ENCODE results near the gene SIX1. TPM values are rescaled to one million over a fixed set of nuclear protein-coding genes. Genes with fewer than 3 reads are reported as not detected.

SIX1 gene
- total RNA-seq, 1 experiment from 2014 or later = 0.59 TPM

DNA sequence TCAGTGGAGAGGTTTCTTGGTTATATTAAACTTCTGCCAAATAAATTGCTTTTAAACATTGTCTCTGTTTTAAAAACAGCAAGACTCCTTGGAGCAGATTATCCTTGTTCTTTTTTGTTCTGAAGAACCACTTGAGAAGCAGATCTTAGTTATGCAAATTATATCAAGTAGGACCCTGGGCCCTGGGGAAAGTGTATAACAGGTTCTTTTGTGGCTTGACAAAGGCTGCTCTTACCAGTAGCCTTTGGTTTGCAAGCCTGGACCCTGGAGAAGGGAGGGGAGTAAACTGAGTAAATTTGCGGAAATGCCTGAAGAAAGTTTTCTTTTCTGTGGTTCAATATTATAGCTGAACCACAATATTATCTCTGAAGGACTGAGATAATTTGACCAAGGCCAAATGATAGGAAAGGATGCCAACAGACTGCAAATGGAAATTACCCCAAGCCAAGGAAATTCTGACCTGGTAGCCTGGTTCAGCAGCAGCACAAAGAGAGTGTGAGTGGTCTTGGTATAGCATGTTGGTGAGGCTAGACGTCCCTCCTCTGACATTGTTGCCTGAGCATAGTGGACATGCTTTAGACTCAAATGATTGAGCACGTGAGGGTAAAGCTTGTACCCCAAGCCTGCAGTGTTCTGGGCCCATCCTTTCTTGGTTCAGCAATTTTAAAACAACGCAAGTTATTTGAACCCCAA lies 30.4 kb upstream of the SIX1 start:
- CTCF ChIA-PET = interaction anchor here (0.7 kb wide), 1 partner anchor 448 kb away, joined by 5 read pairs; no protein-coding TSS in a partner anchor
- DNase-seq (ENCODE audit: low spot score) = no peak
- H3K4me3 Mint-ChIP-seq = peak overlapping the region; percentile 32; the same call in 1 of the 2 replicates

More for the DNA sequence above, 30.4 kb upstream of the SIX1 start:
- POLR2A ChIA-PET = interaction anchor here (0.6 kb wide), 1 partner anchor 42 kb away, joined by 4 read pairs; no protein-coding TSS in a partner anchor
- Mint-ChIP-seq H3K4me1 (peaks cover 40% of the 10 kb centered on the region), H3K27ac (peak overlapping the region; percentile 71), H3K36me3 (no peaks in the 10 kb centered on the region), H3K27me3 (ENCODE audit: low read depth) (no peaks in the 10 kb centered on the region; the same call in 1 of the 2 replicates), H3K9me3 (peaks cover 7% of the 10 kb centered on the region)
- peak; percentile 96 for ATAC-seq
- no peak for TF ChIP-seq HMGA2 (CRISPR knock-in tag; IDR thresholded peaks at IDR 0.05)
- TF ChIP-seq, protein P1, sequence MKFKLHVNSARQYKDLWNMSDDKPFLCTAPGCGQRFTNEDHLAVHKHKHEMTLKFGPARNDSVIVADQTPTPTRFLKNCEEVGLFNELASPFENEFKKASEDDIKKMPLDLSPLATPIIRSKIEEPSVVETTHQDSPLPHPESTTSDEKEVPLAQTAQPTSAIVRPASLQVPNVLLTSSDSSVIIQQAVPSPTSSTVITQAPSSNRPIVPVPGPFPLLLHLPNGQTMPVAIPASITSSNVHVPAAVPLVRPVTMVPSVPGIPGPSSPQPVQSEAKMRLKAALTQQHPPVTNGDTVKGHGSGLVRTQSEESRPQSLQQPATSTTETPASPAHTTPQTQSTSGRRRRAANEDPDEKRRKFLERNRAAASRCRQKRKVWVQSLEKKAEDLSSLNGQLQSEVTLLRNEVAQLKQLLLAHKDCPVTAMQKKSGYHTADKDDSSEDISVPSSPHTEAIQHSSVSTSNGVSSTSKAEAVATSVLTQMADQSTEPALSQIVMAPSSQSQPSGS (CRISPR knock-in tag; IDR thresholded peaks at IDR 0.05; ENCODE audit: borderline replicate concordance, low read depth) = no peak
- no peak for TF ChIP-seq NR3C1 (CRISPR knock-in tag; conservative IDR thresholded peaks at IDR 0.05; ENCODE audit: low read depth)
- TF ChIP-seq, protein P2, sequence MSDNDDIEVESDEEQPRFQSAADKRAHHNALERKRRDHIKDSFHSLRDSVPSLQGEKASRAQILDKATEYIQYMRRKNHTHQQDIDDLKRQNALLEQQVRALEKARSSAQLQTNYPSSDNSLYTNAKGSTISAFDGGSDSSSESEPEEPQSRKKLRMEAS (CRISPR knock-in tag; IDR thresholded peaks at IDR 0.05) = no peak
- no peak for TF ChIP-seq ZNF138 (CRISPR knock-in tag; conservative IDR thresholded peaks at IDR 0.05)
- no peak for TF ChIP-seq JUN (CRISPR knock-in tag; IDR thresholded peaks at IDR 0.05)
- TF ChIP-seq, protein P3, sequence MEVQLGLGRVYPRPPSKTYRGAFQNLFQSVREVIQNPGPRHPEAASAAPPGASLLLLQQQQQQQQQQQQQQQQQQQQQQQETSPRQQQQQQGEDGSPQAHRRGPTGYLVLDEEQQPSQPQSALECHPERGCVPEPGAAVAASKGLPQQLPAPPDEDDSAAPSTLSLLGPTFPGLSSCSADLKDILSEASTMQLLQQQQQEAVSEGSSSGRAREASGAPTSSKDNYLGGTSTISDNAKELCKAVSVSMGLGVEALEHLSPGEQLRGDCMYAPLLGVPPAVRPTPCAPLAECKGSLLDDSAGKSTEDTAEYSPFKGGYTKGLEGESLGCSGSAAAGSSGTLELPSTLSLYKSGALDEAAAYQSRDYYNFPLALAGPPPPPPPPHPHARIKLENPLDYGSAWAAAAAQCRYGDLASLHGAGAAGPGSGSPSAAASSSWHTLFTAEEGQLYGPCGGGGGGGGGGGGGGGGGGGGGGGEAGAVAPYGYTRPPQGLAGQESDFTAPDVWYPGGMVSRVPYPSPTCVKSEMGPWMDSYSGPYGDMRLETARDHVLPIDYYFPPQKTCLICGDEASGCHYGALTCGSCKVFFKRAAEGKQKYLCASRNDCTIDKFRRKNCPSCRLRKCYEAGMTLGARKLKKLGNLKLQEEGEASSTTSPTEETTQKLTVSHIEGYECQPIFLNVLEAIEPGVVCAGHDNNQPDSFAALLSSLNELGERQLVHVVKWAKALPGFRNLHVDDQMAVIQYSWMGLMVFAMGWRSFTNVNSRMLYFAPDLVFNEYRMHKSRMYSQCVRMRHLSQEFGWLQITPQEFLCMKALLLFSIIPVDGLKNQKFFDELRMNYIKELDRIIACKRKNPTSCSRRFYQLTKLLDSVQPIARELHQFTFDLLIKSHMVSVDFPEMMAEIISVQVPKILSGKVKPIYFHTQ (CRISPR knock-in tag; IDR thresholded peaks at IDR 0.05) = no peak
- TF ChIP-seq, protein P4, sequence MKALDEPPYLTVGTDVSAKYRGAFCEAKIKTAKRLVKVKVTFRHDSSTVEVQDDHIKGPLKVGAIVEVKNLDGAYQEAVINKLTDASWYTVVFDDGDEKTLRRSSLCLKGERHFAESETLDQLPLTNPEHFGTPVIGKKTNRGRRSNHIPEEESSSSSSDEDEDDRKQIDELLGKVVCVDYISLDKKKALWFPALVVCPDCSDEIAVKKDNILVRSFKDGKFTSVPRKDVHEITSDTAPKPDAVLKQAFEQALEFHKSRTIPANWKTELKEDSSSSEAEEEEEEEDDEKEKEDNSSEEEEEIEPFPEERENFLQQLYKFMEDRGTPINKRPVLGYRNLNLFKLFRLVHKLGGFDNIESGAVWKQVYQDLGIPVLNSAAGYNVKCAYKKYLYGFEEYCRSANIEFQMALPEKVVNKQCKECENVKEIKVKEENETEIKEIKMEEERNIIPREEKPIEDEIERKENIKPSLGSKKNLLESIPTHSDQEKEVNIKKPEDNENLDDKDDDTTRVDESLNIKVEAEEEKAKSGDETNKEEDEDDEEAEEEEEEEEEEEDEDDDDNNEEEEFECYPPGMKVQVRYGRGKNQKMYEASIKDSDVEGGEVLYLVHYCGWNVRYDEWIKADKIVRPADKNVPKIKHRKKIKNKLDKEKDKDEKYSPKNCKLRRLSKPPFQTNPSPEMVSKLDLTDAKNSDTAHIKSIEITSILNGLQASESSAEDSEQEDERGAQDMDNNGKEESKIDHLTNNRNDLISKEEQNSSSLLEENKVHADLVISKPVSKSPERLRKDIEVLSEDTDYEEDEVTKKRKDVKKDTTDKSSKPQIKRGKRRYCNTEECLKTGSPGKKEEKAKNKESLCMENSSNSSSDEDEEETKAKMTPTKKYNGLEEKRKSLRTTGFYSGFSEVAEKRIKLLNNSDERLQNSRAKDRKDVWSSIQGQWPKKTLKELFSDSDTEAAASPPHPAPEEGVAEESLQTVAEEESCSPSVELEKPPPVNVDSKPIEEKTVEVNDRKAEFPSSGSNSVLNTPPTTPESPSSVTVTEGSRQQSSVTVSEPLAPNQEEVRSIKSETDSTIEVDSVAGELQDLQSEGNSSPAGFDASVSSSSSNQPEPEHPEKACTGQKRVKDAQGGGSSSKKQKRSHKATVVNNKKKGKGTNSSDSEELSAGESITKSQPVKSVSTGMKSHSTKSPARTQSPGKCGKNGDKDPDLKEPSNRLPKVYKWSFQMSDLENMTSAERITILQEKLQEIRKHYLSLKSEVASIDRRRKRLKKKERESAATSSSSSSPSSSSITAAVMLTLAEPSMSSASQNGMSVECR (CRISPR knock-in tag; IDR thresholded peaks at IDR 0.05; ENCODE audit: borderline replicate concordance) = no peak
- TF ChIP-seq, protein P5, sequence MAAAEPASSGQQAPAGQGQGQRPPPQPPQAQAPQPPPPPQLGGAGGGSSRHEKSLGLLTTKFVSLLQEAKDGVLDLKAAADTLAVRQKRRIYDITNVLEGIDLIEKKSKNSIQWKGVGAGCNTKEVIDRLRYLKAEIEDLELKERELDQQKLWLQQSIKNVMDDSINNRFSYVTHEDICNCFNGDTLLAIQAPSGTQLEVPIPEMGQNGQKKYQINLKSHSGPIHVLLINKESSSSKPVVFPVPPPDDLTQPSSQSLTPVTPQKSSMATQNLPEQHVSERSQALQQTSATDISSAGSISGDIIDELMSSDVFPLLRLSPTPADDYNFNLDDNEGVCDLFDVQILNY (CRISPR knock-in tag; IDR thresholded peaks at IDR 0.05) = no peak
- TF ChIP-seq, protein P6, sequence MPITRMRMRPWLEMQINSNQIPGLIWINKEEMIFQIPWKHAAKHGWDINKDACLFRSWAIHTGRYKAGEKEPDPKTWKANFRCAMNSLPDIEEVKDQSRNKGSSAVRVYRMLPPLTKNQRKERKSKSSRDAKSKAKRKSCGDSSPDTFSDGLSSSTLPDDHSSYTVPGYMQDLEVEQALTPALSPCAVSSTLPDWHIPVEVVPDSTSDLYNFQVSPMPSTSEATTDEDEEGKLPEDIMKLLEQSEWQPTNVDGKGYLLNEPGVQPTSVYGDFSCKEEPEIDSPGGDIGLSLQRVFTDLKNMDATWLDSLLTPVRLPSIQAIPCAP (CRISPR knock-in tag; IDR thresholded peaks at IDR 0.05) = no peak
- no peak for TF ChIP-seq CREB1 (CRISPR knock-in tag; IDR thresholded peaks at IDR 0.05)
- TF ChIP-seq, protein P7, sequence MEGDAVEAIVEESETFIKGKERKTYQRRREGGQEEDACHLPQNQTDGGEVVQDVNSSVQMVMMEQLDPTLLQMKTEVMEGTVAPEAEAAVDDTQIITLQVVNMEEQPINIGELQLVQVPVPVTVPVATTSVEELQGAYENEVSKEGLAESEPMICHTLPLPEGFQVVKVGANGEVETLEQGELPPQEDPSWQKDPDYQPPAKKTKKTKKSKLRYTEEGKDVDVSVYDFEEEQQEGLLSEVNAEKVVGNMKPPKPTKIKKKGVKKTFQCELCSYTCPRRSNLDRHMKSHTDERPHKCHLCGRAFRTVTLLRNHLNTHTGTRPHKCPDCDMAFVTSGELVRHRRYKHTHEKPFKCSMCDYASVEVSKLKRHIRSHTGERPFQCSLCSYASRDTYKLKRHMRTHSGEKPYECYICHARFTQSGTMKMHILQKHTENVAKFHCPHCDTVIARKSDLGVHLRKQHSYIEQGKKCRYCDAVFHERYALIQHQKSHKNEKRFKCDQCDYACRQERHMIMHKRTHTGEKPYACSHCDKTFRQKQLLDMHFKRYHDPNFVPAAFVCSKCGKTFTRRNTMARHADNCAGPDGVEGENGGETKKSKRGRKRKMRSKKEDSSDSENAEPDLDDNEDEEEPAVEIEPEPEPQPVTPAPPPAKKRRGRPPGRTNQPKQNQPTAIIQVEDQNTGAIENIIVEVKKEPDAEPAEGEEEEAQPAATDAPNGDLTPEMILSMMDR (IDR thresholded peaks at IDR 0.05) = no peak
- TF ChIP-seq, protein P8, sequence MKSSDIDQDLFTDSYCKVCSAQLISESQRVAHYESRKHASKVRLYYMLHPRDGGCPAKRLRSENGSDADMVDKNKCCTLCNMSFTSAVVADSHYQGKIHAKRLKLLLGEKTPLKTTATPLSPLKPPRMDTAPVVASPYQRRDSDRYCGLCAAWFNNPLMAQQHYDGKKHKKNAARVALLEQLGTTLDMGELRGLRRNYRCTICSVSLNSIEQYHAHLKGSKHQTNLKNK (CRISPR knock-in tag; IDR thresholded peaks at IDR 0.05) = no peak
- TF ChIP-seq ZBTB21 (CRISPR knock-in tag; IDR thresholded peaks at IDR 0.05; ENCODE audit: borderline replicate concordance) = no peak

Measured in WTC11 (cell line).